H1 (cell line): ENCODE data around the gene KRTAP29-1. TPM values are rescaled to one million over a fixed set of nuclear protein-coding genes. Genes with fewer than 3 reads are reported as not detected.

Experiments
- CTCF ChIA-PET: fragments of 300-600 bp; sonication (Branson Sonifier 250); formaldehyde crosslinking; loops from one replicate; lab custom pipeline; 2021; ENCODE audit not compliant: partially characterized antibody; lab: Charles Lee
- POLR2A ChIA-PET: fragments of 300-600 bp; sonication (Branson Sonifier 250); formaldehyde crosslinking; loops from one replicate; lab custom pipeline; 2021; ENCODE audit warnings: inconsistent platforms; ENCODE audit not compliant: partially characterized antibody; lab: Charles Lee
- DNase-seq, 2 experiments: peaks; one replicate each; pipeline versions ENCODE4 v3.0.0 to v3.0.0-alpha.2; 2010 to 2022; ENCODE audit warnings: low spot score in 2 of 2, low read depth in 1 of 2, mixed read lengths in 1 of 2
- FAIRE-seq: peaks from 2 replicates; lab custom pipeline; 2011; peaks lifted over from hg19 to GRCh38; lab: Jason Lieb, UNC
- H2AFZ ChIP-seq: 2 replicates; pipeline ENCODE4 v1.8.1; 2012; ENCODE audit warnings: low read length, inconsistent platforms
- H2AK5ac ChIP-seq: 2 replicates; pipeline ENCODE4 v1.6.1; 2013; ENCODE audit warnings: low read depth, low read length
- H2BK120ac ChIP-seq: replicated peaks from 2 replicates; pipeline ENCODE3; 2013; ENCODE audit warnings: low read depth, low read length, inconsistent platforms
- H2BK12ac ChIP-seq: 2 replicates; pipeline ENCODE4 v1.6.1; 2013; ENCODE audit warnings: low read depth, low read length
- H2BK15ac ChIP-seq: 2 replicates; pipeline ENCODE4 v1.6.1; 2013; ENCODE audit warnings: low read length
- H2BK20ac ChIP-seq: 2 replicates; pipeline ENCODE4 v1.6.1; 2013; ENCODE audit warnings: low read length
- H2BK5ac ChIP-seq: 2 replicates; pipeline ENCODE4 v1.6.1; 2013; ENCODE audit warnings: low read depth, low read length
- H3K14ac ChIP-seq: 2 replicates; pipeline ENCODE4 v1.6.1; 2013; ENCODE audit warnings: inconsistent platforms; ENCODE audit not compliant: insufficient read length
- H3K18ac ChIP-seq: 2 replicates; pipeline ENCODE4 v1.6.1; 2013; ENCODE audit warnings: low read length; ENCODE audit errors: extremely low read depth
- H3K23ac ChIP-seq: 2 replicates; pipeline ENCODE4 v1.6.1; 2013; ENCODE audit warnings: inconsistent platforms; ENCODE audit not compliant: insufficient read length
- H3K23me2 ChIP-seq: 2 replicates; pipeline ENCODE4 v1.6.1; 2013; ENCODE audit warnings: low read depth, low read length
- H3K27ac ChIP-seq: 2 replicates; pipeline ENCODE4 v1.6.1; 2011; ENCODE audit warnings: low read depth, low read length, inconsistent platforms
- H3K27me3 ChIP-seq, 4 experiments: replicated peaks in 1 of 4; 1 replicate in 1 of 4; 2 replicates in 3 of 4; pipeline versions ENCODE4 v1.6.1 to v1.8.1; 2011 to 2013; ENCODE audit warnings: low read length in 3 of 4, mild to moderate bottlenecking in 3 of 4, inconsistent platforms in 2 of 4, mixed read lengths in 2 of 4, moderate library complexity in 1 of 4; ENCODE audit not compliant: control insufficient read depth in 3 of 4, insufficient read depth in 3 of 4; ENCODE audit errors: extremely low read depth in 1 of 4
- H3K36me3 ChIP-seq, 4 experiments: 2 replicates each; pipeline versions ENCODE4 v1.6.1 to v1.8.1; 2011 to 2013; ENCODE audit warnings: mild to moderate bottlenecking in 4 of 4, low read length in 3 of 4, moderate library complexity in 2 of 4, control low read depth in 1 of 4, inconsistent platforms in 1 of 4; ENCODE audit not compliant: insufficient read depth in 4 of 4, control insufficient read depth in 2 of 4
- H3K4ac ChIP-seq: replicated peaks from 2 replicates; pipeline ENCODE3; 2013; ENCODE audit warnings: low read length, low read depth, mixed read lengths, inconsistent platforms; ENCODE audit not compliant: insufficient read length
- H3K4me1 ChIP-seq, 4 experiments: replicated peaks in 1 of 4; 1 replicate in 1 of 4; 2 replicates in 3 of 4; pipeline versions ENCODE4 v1.6.1 to v1.8.1; 2011 to 2013; ENCODE audit warnings: low read length in 3 of 4, inconsistent platforms in 2 of 4, mixed read lengths in 1 of 4; ENCODE audit not compliant: insufficient read depth in 4 of 4, control insufficient read depth in 3 of 4
- H3K4me2 ChIP-seq, 2 experiments: 2 replicates each; pipeline versions ENCODE4 v1.6.1 to v1.8.1; 2011 to 2013; ENCODE audit warnings: low read depth in 2 of 2, low read length in 2 of 2, control low read depth in 1 of 2, inconsistent platforms in 1 of 2, mild to moderate bottlenecking in 1 of 2; ENCODE audit not compliant: insufficient read depth in 1 of 2
- H3K4me3 ChIP-seq, 4 experiments: fragments of 200-600, 300-600 bp in 1 of 4; sonication (generic), shearing (Covaris generic), sonication (Bioruptor Twin) in 1 of 4; 2 replicates each; pipeline versions ENCODE4 v1.5.1 to v1.8.1; 2011 to 2016; ENCODE audit warnings: low read length in 4 of 4, low read depth in 3 of 4, control low read depth in 2 of 4, inconsistent platforms in 2 of 4, mild to moderate bottlenecking in 2 of 4, mixed read lengths in 1 of 4, moderate library complexity in 1 of 4; ENCODE audit not compliant: insufficient read depth in 2 of 4; ENCODE audit errors: extremely low read depth in 1 of 4
- H3K56ac ChIP-seq: replicated peaks from 2 replicates; pipeline ENCODE3; 2013; ENCODE audit warnings: low read depth, mild to moderate bottlenecking, mixed read lengths, low read length, inconsistent platforms; ENCODE audit not compliant: insufficient read length
- H3K79me1 ChIP-seq: 2 replicates; pipeline ENCODE4 v1.6.1; 2013; ENCODE audit warnings: low read depth, low read length, control low read depth
- H3K79me2 ChIP-seq, 2 experiments: 2 replicates each; pipeline versions ENCODE4 v1.6.1 to v1.8.1; 2012 to 2013; ENCODE audit warnings: low read length in 2 of 2, mild to moderate bottlenecking in 2 of 2, inconsistent platforms in 1 of 2; ENCODE audit not compliant: insufficient read depth in 2 of 2, control insufficient read depth in 1 of 2
- H3K9ac ChIP-seq, 4 experiments: replicated peaks in 1 of 4; 1 replicate in 1 of 4; 2 replicates in 3 of 4; pipeline versions ENCODE4 v1.6.1 to v1.8.1; 2011 to 2013; ENCODE audit warnings: low read depth in 3 of 4, low read length in 3 of 4, control low read depth in 2 of 4, mild to moderate bottlenecking in 2 of 4, moderate library complexity in 2 of 4, inconsistent platforms in 1 of 4; ENCODE audit errors: extremely low read depth in 1 of 4
- H3K9me3 ChIP-seq, 2 experiments: 2 replicates each; pipeline versions ENCODE4 v1.6.1 to v1.8.1; 2012 to 2013; ENCODE audit warnings: mild to moderate bottlenecking in 2 of 2, moderate library complexity in 2 of 2, control low read depth in 1 of 2, inconsistent platforms in 1 of 2, low read depth in 1 of 2, low read length in 1 of 2, mixed read lengths in 1 of 2; ENCODE audit not compliant: insufficient read depth in 2 of 2
- H4K20me1 ChIP-seq, 2 experiments: replicated peaks in 1 of 2; 2 replicates each; pipeline versions ENCODE3 to v1.8.1; 2011 to 2013; ENCODE audit warnings: inconsistent platforms in 2 of 2, low read length in 2 of 2, mild to moderate bottlenecking in 1 of 2; ENCODE audit not compliant: insufficient read depth in 2 of 2, control insufficient read depth in 1 of 2
- H4K5ac ChIP-seq: 2 replicates; pipeline ENCODE4 v1.6.1; 2013; ENCODE audit warnings: low read length, low read depth, mixed read lengths, inconsistent platforms; ENCODE audit not compliant: insufficient read length
- H4K8ac ChIP-seq: 2 replicates; pipeline ENCODE4 v1.8.0; 2013; ENCODE audit warnings: mild to moderate bottlenecking, moderate library complexity, low read length, inconsistent platforms; ENCODE audit not compliant: insufficient read depth; ENCODE audit errors: extremely low read depth
- H4K91ac ChIP-seq: replicated peaks from 2 replicates; pipeline ENCODE3; 2013; ENCODE audit warnings: low read length, mixed read lengths, inconsistent platforms; ENCODE audit not compliant: insufficient read length
- BACH1 ChIP-seq: IDR thresholded peaks from 2 replicates; pipeline ENCODE4 v1.6.1; 2012; ENCODE audit warnings: low read length, improper control_type of control experiment
- CHD1 ChIP-seq: IDR thresholded peaks from 2 replicates; pipeline ENCODE4 v1.6.1; 2012; ENCODE audit warnings: low read depth, low read length, improper control_type of control experiment
- KDM1A ChIP-seq: fragments of 200-600, 300-600 bp; sonication (generic); IDR thresholded peaks from 2 replicates; pipeline ENCODE4 v1.7.1; 2016; ENCODE audit warnings: mild to moderate bottlenecking, low read length, borderline replicate concordance
- MAFK ChIP-seq: IDR thresholded peaks from 2 replicates; pipeline ENCODE4 v1.6.1; 2012; ENCODE audit warnings: low read depth, mild to moderate bottlenecking, improper control_type of control experiment, low read length
- PHF8 ChIP-seq: fragments of 200-600 bp; sonication (generic); conservative IDR thresholded peaks from 2 replicates; pipeline ENCODE4 v1.7.1; 2012; ENCODE audit warnings: low read depth, mild to moderate bottlenecking, inconsistent platforms, low read length, moderate library complexity
- SIN3A ChIP-seq, 2 experiments: IDR thresholded peaks in 1 of 2; conservative IDR thresholded peaks in 1 of 2; 2 replicates each; pipeline ENCODE4 v1.6.1; 2011 to 2012; ENCODE audit warnings: low read length in 2 of 2, improper control_type of control experiment in 1 of 2, low read depth in 1 of 2, mild to moderate bottlenecking in 1 of 2
- SP4 ChIP-seq: IDR thresholded peaks from 2 replicates; pipeline ENCODE4 v1.6.1; 2012; ENCODE audit warnings: low read length, inconsistent platforms
- ZNF274 ChIP-seq: IDR thresholded peaks from 2 replicates; pipeline ENCODE4 v1.7.0; 2012; ENCODE audit warnings: low read length, borderline replicate concordance; ENCODE audit errors: extremely low read depth
- WGBS, 2 experiments: shearing (Covaris generic) in 1 of 2; methylation state at CpG; one replicate each; pipeline versions ENCODE4 v1.1.6 to v1.1.7; 2013 to 2015; ENCODE audit warnings: low lambda C conversion rate in 2 of 2, mixed read lengths in 2 of 2, inconsistent platforms in 1 of 2, low coverage in 1 of 2, missing lambda C conversion rate in 1 of 2; ENCODE audit not compliant: insufficient replicate concordance in 2 of 2, insufficient coverage in 1 of 2, insufficient read length in 1 of 2; ENCODE audit errors: extremely low coverage in 1 of 2, missing lambda C conversion rate in 1 of 2; 5-methylcytosine and 5-hydroxymethylcytosine counted together
- polyA plus RNA-seq, 7 experiments: library from polyadenylated mRNA; depleted of rRNA in 3 of 7; stranded (reverse) in 5 of 7; unstranded in 2 of 7; fragments of >200 nt in 5 of 7; fragments of 200-250 nt in 2 of 7; gene quantifications; 1 replicate in 5 of 7; 2 replicates in 1 of 7; 4 replicates in 1 of 7; pipeline versions ENCODE4 v1.2.1 to v1.2.3, GENCODE V29; 2011 to 2013; ENCODE audit warnings: missing spikeins in 2 of 7, mixed read lengths in 2 of 7
- total RNA-seq: library from RNA; stranded (reverse); fragmentation: NEBNext Ultra II Directional; extraction: Animal tissue kit (Norgen Biotek cat#: 25700); gene quantifications from 2 replicates; pipeline ENCODE4 v1.2.1, GENCODE V29; 2021
- TF ChIP-seq, protein P1 (sequence below): IDR thresholded peaks from 2 replicates; pipeline ENCODE4 v1.6.1; 2011; ENCODE audit warnings: low read length, improper control_type of control experiment
- TF ChIP-seq, protein P2 (sequence below): IDR thresholded peaks from 2 replicates; pipeline ENCODE4 v1.6.1; 2012; ENCODE audit warnings: low read length, inconsistent platforms

The KRTAP29-1 gene
- total and polyA plus RNA-seq, 2 of the 8 experiments (the other 6 are each of a cell fraction or from before 2014, with no cell fraction given): not detected

DNA sequence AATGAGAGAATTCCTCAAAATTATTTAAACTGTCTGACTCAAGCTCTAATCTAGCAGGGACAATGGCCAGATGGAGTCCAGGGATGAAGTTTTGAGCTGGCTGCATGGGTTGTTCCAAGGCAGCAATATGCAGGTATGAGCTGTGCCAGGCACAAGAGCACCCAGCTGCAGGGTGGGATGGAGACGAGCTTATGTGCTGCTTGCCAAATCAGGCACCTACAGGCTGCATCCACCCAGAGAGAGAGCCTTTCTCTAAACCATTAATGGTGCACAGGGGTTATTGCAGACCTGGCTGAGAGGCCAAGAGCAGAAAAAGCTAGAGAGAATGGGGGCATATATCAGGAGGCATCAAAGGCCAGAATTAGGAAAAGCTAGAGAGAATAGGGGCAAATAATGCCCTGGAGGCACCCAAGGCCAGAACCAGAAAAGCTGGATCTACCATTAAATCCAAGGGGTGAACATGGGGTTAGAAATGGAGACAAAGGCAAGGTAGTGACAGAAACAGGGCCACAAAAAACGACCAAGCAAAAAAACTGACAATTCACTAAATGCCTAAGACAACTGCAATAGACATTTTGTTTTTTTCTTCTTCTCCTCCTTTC is 37.0 kb upstream of the KRTAP29-1 start:
- H4K20me1 ChIP-seq: no peaks in the 10 kb centered on the region
- H2BK5ac ChIP-seq: no peak overlapping the region
- DNase-seq (peak in 1 of 2 experiments; percentile 16), FAIRE-seq (no peak)
- no peak overlapping the region for H3K23ac ChIP-seq
- no peak overlapping the region for H2AFZ ChIP-seq
- H3K27me3 ChIP-seq: no peaks in the 10 kb centered on the region
- no peak overlapping the region for H2AK5ac ChIP-seq
- no peak overlapping the region for H3K14ac ChIP-seq
- H2BK12ac ChIP-seq: no peak overlapping the region
- H2BK20ac ChIP-seq: no peak overlapping the region
- H2BK120ac ChIP-seq: no peak overlapping the region
- H3K79me2 ChIP-seq: no peaks in the 10 kb centered on the region
- H4K5ac ChIP-seq: no peak overlapping the region
- H2BK15ac ChIP-seq: no peak overlapping the region
- H3K4ac ChIP-seq: no peak overlapping the region
- H3K23me2 ChIP-seq: no peaks in the 10 kb centered on the region
- no peak overlapping the region for H3K4me3 ChIP-seq
- H3K4me1 ChIP-seq: no peaks in the 10 kb centered on the region
- H4K91ac ChIP-seq: no peak overlapping the region
- H3K9ac ChIP-seq: no peak overlapping the region
- no peak overlapping the region for H3K18ac ChIP-seq
- no peak overlapping the region for H3K56ac ChIP-seq
- peaks cover 0 to 10% of the 10 kb centered on the region in 2 experiments; a peak in 2 of 4 replicates for H3K9me3 ChIP-seq
- no peaks in the 10 kb centered on the region for H3K79me1 ChIP-seq
- POLR2A ChIA-PET: interaction anchor here (1.0 kb wide), 1 partner anchor 26 kb away, joined by 3 read pairs; no protein-coding TSS in a partner anchor
- peak overlapping the region; percentile 18; the same call in 1 of the 2 replicates for H4K8ac ChIP-seq
- no peak overlapping the region for H3K4me2 ChIP-seq
- CTCF ChIA-PET: interaction anchor here (0.7 to 1.5 kb wide), 7 partner anchors 8 to 218 kb away, joined by 3 to 6 read pairs (median 4); no protein-coding TSS in a partner anchor
- H3K36me3 ChIP-seq: no peaks in the 10 kb centered on the region
- WGBS, 2 experiments: 82% methylated on average over 2 of the region's 2 CpGs; no CpG with 5 or more reads in 1 of the 2 experiments
- H3K27ac ChIP-seq: no peak overlapping the region
- TF ChIP-seq SIN3A (conservative IDR thresholded peaks at IDR 0.05 in 1 of 2, IDR thresholded peaks at IDR 0.05 in 1 of 2; ENCODE audit: low read depth in 1 of 2, low read length in 2 of 2) (no peak), SP4 (no peak), PHF8 (no peak), ZNF274 (no peak), MAFK (no peak), KDM1A (no peak), CHD1 (no peak), BACH1 (no peak)
- TF ChIP-seq, protein P1, sequence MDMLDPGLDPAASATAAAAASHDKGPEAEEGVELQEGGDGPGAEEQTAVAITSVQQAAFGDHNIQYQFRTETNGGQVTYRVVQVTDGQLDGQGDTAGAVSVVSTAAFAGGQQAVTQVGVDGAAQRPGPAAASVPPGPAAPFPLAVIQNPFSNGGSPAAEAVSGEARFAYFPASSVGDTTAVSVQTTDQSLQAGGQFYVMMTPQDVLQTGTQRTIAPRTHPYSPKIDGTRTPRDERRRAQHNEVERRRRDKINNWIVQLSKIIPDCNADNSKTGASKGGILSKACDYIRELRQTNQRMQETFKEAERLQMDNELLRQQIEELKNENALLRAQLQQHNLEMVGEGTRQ: no peak
- TF ChIP-seq, protein P2, sequence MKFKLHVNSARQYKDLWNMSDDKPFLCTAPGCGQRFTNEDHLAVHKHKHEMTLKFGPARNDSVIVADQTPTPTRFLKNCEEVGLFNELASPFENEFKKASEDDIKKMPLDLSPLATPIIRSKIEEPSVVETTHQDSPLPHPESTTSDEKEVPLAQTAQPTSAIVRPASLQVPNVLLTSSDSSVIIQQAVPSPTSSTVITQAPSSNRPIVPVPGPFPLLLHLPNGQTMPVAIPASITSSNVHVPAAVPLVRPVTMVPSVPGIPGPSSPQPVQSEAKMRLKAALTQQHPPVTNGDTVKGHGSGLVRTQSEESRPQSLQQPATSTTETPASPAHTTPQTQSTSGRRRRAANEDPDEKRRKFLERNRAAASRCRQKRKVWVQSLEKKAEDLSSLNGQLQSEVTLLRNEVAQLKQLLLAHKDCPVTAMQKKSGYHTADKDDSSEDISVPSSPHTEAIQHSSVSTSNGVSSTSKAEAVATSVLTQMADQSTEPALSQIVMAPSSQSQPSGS: no peak
